ENCODE results near the gene PDLIM4. TPM values are rescaled to one million over a fixed set of nuclear protein-coding genes. Genes with fewer than 3 reads are reported as not detected.
A peak's percentile ranks its signal among the peaks of the same experiment; 100 is the strongest.

Gene PDLIM4
- total RNA-seq, 1 donor from 2014 or later, result 56.6 TPM

DNA sequence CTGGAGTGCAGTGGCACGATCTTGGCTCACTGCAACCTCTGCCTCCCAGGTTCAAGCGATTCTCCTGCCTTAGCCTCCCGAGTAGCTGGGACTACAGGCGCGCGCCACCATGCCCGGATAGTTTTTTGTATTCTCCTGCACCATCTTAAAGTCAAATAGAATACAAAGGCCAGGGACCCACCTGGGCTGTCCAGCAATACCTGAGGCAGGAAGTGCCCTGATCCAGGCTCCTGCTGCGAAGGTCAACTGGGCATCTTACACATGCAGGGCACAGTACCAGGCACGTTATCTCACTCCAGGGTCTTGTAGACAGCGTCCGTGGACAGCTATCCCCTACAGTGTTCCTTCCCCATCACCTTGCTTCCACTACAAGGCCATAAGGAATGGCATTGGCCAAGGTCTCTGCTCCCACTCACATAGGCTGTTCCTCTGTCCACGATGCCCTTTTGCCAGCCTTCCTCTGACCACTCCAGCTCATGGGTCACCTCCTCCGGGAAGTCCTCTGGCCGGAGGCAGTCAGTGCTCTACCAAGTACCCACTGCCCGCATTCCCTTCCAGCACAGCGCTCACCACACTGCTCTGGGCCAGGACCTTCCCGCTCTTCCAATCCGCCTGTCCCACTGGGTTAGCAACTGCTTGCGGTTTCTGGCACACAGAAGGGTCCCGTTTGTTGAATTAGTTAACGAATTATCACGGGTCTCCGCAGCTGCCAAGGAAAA, 30.8 kb upstream of the PDLIM4 start:
- peaks cover 16% of the 10 kb centered on the region for H3K27me3 Mint-ChIP-seq (ENCODE audit: low read depth, unreplicated experiment)
- H3K36me3 Mint-ChIP-seq (ENCODE audit: low read depth, unreplicated experiment), result peaks cover 4% of the 10 kb centered on the region
- peak overlapping the region; percentile 99 for H3K4me2 ChIP-seq (ENCODE audit: low read length)
- H3K9ac ChIP-seq (ENCODE audit: low read length), result peak overlapping the region; percentile 88
- TF ChIP-seq, protein P1, sequence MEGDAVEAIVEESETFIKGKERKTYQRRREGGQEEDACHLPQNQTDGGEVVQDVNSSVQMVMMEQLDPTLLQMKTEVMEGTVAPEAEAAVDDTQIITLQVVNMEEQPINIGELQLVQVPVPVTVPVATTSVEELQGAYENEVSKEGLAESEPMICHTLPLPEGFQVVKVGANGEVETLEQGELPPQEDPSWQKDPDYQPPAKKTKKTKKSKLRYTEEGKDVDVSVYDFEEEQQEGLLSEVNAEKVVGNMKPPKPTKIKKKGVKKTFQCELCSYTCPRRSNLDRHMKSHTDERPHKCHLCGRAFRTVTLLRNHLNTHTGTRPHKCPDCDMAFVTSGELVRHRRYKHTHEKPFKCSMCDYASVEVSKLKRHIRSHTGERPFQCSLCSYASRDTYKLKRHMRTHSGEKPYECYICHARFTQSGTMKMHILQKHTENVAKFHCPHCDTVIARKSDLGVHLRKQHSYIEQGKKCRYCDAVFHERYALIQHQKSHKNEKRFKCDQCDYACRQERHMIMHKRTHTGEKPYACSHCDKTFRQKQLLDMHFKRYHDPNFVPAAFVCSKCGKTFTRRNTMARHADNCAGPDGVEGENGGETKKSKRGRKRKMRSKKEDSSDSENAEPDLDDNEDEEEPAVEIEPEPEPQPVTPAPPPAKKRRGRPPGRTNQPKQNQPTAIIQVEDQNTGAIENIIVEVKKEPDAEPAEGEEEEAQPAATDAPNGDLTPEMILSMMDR (IDR thresholded peaks at IDR 0.05; ENCODE audit: insufficient read depth, low read depth, low read length), result no peak
- peak overlapping the region; percentile 88 for H3K4me3 Mint-ChIP-seq (ENCODE audit: unreplicated experiment)
- H3K27me3 ChIP-seq (ENCODE audit: insufficient read depth, low read length), result no peaks in the 10 kb centered on the region
- peak overlapping the region; percentile 86 for H3K27ac Mint-ChIP-seq (ENCODE audit: unreplicated experiment)
- peak; percentile 46 for DNase-seq (ENCODE audit: low read depth)
- H4K20me1 ChIP-seq (ENCODE audit: insufficient read depth, low read length), result peaks cover 50% of the 10 kb centered on the region
- H3K27ac ChIP-seq (ENCODE audit: low read depth, low read length), result peak overlapping the region; percentile 71
- H3K4me3 ChIP-seq (ENCODE audit: insufficient read depth, low read depth, low read length), result peak overlapping the region; percentile 74
- no peaks in the 10 kb centered on the region for H3K36me3 ChIP-seq (ENCODE audit: insufficient read depth, low read length)
- peak overlapping the region; percentile 74 for H2AFZ ChIP-seq (ENCODE audit: low read depth, low read length)
- H3K9me3 Mint-ChIP-seq (ENCODE audit: unreplicated experiment), result peaks cover 6% of the 10 kb centered on the region
- H3K79me2 ChIP-seq (ENCODE audit: insufficient read depth, low read length), result peaks cover 53% of the 10 kb centered on the region
- FAIRE-seq, result no peak
- H3K4me1 Mint-ChIP-seq (ENCODE audit: low read depth, unreplicated experiment), result peaks cover 37% of the 10 kb centered on the region
- H3K9me3 ChIP-seq (ENCODE audit: insufficient read depth, low read depth, low read length), result no peaks in the 10 kb centered on the region
- H3K4me1 ChIP-seq (ENCODE audit: insufficient read depth, low read length), result peaks cover 41% of the 10 kb centered on the region

DNA sequence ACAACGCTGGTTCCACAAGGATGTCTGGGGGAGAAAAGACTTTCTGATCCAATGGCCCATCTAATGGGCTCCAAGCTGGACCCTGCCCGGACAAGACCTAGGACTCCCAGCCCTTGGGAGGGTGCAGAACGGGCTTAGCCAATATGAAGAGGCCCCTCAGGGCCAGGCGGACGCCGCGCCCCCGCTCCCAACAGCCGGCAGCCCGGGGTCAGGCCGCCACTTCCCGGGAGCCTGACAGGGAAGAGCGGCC, 30.3 kb upstream of the PDLIM4 start:
- Mint-ChIP-seq H3K4me1 (ENCODE audit: low read depth, unreplicated experiment) (peaks cover 34% of the 10 kb centered on the region), H3K4me3 (ENCODE audit: unreplicated experiment) (peak overlapping the region; percentile 88), H3K36me3 (ENCODE audit: low read depth, unreplicated experiment) (peaks cover 4% of the 10 kb centered on the region), H3K9me3 (ENCODE audit: unreplicated experiment) (peaks cover 8% of the 10 kb centered on the region), H3K27me3 (ENCODE audit: low read depth, unreplicated experiment) (peaks cover 19% of the 10 kb centered on the region), H3K27ac (ENCODE audit: unreplicated experiment) (peak overlapping the region; percentile 86)
- Histone ChIP-seq H3K4me3 (ENCODE audit: insufficient read depth, low read depth, low read length) (peak overlapping the region; percentile 74), H3K4me2 (ENCODE audit: low read length) (peak overlapping the region; percentile 99), H3K9ac (ENCODE audit: low read length) (peak overlapping the region; percentile 88), H2AFZ (ENCODE audit: low read depth, low read length) (peak overlapping the region; percentile 74), H3K9me3 (ENCODE audit: insufficient read depth, low read depth, low read length) (no peaks in the 10 kb centered on the region), H3K79me2 (ENCODE audit: insufficient read depth, low read length) (peaks cover 48% of the 10 kb centered on the region), H3K4me1 (ENCODE audit: insufficient read depth, low read length) (peaks cover 36% of the 10 kb centered on the region), H3K36me3 (ENCODE audit: insufficient read depth, low read length) (no peaks in the 10 kb centered on the region), H3K27me3 (ENCODE audit: insufficient read depth, low read length) (no peaks in the 10 kb centered on the region), H3K27ac (ENCODE audit: low read depth, low read length) (peak overlapping the region; percentile 71), H4K20me1 (ENCODE audit: insufficient read depth, low read length) (peaks cover 45% of the 10 kb centered on the region)
- no peak for DNase-seq (ENCODE audit: low read depth)
- no peak for TF ChIP-seq EZH2 (IDR thresholded peaks at IDR 0.05; ENCODE audit: insufficient read depth, low read length)
- TF ChIP-seq, protein P1 (IDR thresholded peaks at IDR 0.05; ENCODE audit: insufficient read depth, low read depth, low read length), result no peak
- FAIRE-seq, result no peak

Data from astrocyte (in vitro differentiated cells and primary cell).